Myometrial cell (primary cell): Measurements from ENCODE around the gene KDM5A. TPM values are rescaled to one million over a fixed set of nuclear protein-coding genes. Genes with fewer than 3 reads are reported as not detected.

Experiments used
- total RNA-seq: library from RNA; depleted of rRNA; stranded (reverse); fragments of >200 nt; gene quantifications from 2 replicates; pipeline ENCODE4 v1.2.3, GENCODE V29; 2015

The KDM5A gene
- total RNA-seq: 22.7 and 37.2 TPM in 2 replicates

DNA sequence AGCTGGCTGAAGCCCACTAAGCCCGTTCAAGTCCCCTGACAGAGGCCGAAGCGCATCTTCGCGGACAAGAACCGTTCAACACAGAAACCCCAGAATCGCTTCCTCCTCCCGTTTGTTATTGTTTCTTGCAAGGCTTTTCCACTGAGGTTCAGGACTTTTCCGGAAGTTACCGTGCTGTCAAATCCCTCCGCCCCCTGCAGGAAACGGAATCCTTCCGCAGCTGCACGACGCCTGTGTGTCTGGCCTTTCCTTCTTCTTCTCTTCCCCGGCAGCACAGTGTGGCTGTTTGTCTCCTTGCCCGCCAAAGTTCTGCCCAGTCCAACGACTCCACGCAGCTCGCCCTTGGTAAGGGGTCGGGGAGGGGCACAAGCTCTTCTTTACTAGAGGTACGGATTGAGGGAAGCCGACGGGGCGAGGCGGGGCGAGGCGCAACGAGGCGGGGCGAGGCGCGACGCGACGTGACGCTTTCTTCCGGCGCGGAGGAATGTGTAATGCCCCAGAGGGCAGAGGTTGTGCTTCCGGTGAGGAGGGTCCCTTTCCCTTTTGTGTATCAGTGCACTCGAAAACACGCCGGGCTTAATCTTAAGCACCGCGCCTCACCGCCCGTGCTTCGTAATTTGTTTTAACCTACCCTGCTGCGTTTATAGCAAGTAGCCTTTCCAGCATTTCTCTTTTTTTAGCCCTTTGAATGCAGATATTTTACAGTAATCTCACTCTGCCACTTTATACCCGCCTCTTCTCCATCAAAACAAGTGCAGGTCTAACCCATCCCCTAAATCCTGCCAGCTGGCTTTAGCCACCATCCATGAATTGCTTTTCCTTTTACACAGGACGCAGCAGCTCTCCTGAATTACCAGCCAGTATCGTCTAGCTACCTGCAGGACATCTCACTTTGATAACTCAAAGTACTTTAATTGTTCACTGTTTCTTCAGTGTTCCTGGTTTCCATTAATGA is at the start of gene KDM5A:
KDM5A (minus strand) TSS at position 179 of the 955 bp plus-strand sequence. CDS start 229 bp downstream, outside the sequence.

DNA sequence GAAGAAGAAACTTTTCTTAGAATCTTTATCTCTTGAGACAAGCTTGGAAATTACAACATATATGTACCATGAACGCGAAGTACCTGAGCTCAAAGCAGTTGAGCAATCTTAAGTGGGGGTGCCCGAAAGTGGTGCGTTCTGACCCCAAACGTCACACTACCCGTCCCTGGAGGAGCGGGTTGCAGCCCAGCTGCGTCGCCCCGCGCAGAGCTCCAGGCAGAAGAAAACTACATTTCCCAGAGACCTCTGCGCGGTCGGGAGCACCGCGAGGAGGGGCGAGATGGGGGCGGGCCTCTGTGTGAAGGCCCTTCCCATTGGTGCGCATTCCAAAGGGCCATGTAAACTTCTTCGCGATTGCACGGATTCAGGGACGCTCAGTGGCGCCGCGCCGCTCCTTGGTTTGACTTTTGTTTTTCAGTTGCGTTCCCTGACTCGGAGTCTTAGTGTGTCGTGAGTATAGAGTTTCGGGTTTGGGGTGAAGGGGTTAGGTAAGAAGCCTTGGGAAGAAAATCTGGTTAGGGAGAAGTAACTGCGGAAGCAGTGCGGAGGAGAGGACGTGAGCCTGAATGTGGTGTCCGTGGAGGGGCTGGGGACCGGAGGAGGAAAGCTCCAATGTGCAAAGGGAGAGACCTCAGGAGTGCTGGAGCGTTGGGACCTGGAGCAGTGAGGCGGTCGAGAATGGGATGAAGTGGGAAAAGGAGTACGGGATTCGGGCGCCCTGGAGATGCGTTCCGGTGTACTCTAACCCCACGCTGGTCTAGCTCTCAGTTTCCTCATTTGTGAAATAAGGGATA is 12.3 kb upstream of the KDM5A start, which contains the start of gene CCDC77:
CCDC77 (plus strand) TSS at position 410 of the 794 bp plus-strand sequence. CDS start 7,740 bp downstream, outside the sequence.

DNA sequence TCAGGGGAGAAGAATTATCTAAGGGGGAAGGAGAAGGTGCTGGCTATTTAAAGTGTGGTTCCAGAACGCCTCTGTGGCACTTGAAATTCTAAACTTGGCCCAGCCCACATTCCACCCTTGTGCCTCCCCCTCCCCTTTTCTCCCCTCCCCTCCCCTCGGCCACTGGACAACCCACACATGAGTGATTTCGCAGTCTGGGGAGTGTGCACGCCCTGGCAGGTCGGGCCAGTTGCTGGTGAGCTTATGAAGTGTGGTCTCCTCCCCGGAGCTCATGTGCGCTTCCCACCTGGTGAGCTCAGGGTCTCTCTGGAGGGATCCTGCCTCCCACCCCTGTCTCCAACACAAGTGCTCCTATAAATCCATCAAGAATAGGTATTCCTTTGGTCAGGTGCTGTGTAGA is 126.3 kb downstream of the KDM5A start, which contains the start of gene SLC6A13:
SLC6A13 (minus strand) TSS at position 20 of the 400 bp plus-strand sequence. CDS start 2,784 bp downstream, outside the sequence.

Other genes starting within 250 kb of the KDM5A start
- gene SLC6A12, start 175.2 kb downstream of the KDM5A start, total RNA-seq: not detected in 2 replicates
- not detected in 2 replicates for gene SLC6A13, start 126.5 kb downstream of the KDM5A start, total RNA-seq
- gene CCDC77, start 12.3 kb upstream of the KDM5A start, total RNA-seq: 3.2 and 8.2 TPM in 2 replicates
- not detected in 2 replicates for gene B4GALNT3, start 70.6 kb upstream of the KDM5A start, total RNA-seq